Activated naive CD8-positive, alpha-beta T cell (primary cell): ENCODE data around the gene PXDC1.
"Not testable (repeated sequence)": the region's sequence is repeated elsewhere in the genome, so short reads cannot be mapped to it uniquely, and the experiment has no call there.

Experiments
- H3K27ac Mint-ChIP-seq: one replicate; pipeline ENCODE4 v1.8.0; 2021; ENCODE audit warnings: mixed read lengths
- H3K27me3 Mint-ChIP-seq: one replicate; pipeline ENCODE4 v1.8.0; 2021; ENCODE audit warnings: mixed read lengths
- H3K36me3 Mint-ChIP-seq: one replicate; pipeline ENCODE4 v1.8.0; 2021; ENCODE audit warnings: mixed read lengths
- H3K4me1 Mint-ChIP-seq: one replicate; pipeline ENCODE4 v1.8.0; 2021; ENCODE audit warnings: low read depth, mixed read lengths
- H3K4me3 Mint-ChIP-seq: one replicate; pipeline ENCODE4 v1.8.0; 2021; ENCODE audit warnings: mild to moderate bottlenecking, mixed read lengths
- H3K9me3 Mint-ChIP-seq: one replicate; pipeline ENCODE4 v1.8.0; 2021; ENCODE audit warnings: low read depth, mixed read lengths

PXDC1 gene

GRCh38 chr6:3758842-3759144, 7.3 kb upstream of the PXDC1 start:
- H3K4me3 Mint-ChIP-seq, result no peak overlapping the region
- H3K4me1 Mint-ChIP-seq, result no peaks in the 10 kb centered on the region
- H3K36me3 Mint-ChIP-seq, result peaks cover 2% of the 10 kb centered on the region
- no peaks in the 10 kb centered on the region for H3K9me3 Mint-ChIP-seq
- no peak overlapping the region for H3K27ac Mint-ChIP-seq
- peaks cover 2% of the 10 kb centered on the region for H3K27me3 Mint-ChIP-seq

- not testable (repeated sequence) for H3K27me3 Mint-ChIP-seq, H3K27ac Mint-ChIP-seq, H3K9me3 Mint-ChIP-seq, H3K4me1 Mint-ChIP-seq, H3K36me3 Mint-ChIP-seq, H3K4me3 Mint-ChIP-seq
Measured at GRCh38 chr6:3757998-3758841, 6.7 kb upstream of the PXDC1 start.

- no peak overlapping the region for H3K27ac Mint-ChIP-seq
Measured at GRCh38 chr6:3757241-3757641, 5.7 kb upstream of the PXDC1 start.

GRCh38 chr6:3756546-3756945, 5.0 kb upstream of the PXDC1 start:
- Mint-ChIP-seq H3K27me3 (peaks cover 11% of the 10 kb centered on the region), H3K4me1 (peaks cover 3% of the 10 kb centered on the region), H3K4me3 (no peak overlapping the region), H3K27ac (no peak overlapping the region), H3K9me3 (no peaks in the 10 kb centered on the region), H3K36me3 (no peaks in the 10 kb centered on the region)

More at GRCh38 chr6:3757241-3757641, 5.7 kb upstream of the PXDC1 start:
- peaks cover 11% of the 10 kb centered on the region for H3K27me3 Mint-ChIP-seq
- no peak overlapping the region for H3K4me3 Mint-ChIP-seq
- no peaks in the 10 kb centered on the region for H3K9me3 Mint-ChIP-seq
- H3K4me1 Mint-ChIP-seq, result peaks cover 3% of the 10 kb centered on the region
- peaks cover 2% of the 10 kb centered on the region for H3K36me3 Mint-ChIP-seq

- Mint-ChIP-seq H3K27ac (no peak overlapping the region), H3K9me3 (no peaks in the 10 kb centered on the region), H3K4me1 (peaks cover 3% of the 10 kb centered on the region), H3K36me3 (no peaks in the 10 kb centered on the region), H3K4me3 (no peak overlapping the region), H3K27me3 (peaks cover 11% of the 10 kb centered on the region)
Measured at GRCh38 chr6:3755637-3756545, 4.4 kb upstream of the PXDC1 start.

- Mint-ChIP-seq H3K27ac (no peak overlapping the region), H3K27me3 (peaks cover 11% of the 10 kb centered on the region), H3K9me3 (no peaks in the 10 kb centered on the region), H3K4me3 (no peak overlapping the region), H3K36me3 (no peaks in the 10 kb centered on the region), H3K4me1 (peaks cover 6% of the 10 kb centered on the region)
Measured at GRCh38 chr6:3754776-3755175, 3.3 kb upstream of the PXDC1 start.

- H3K9me3 Mint-ChIP-seq, H3K4me1 Mint-ChIP-seq, H3K27ac Mint-ChIP-seq, H3K4me3 Mint-ChIP-seq, H3K36me3 Mint-ChIP-seq: not testable (repeated sequence)
- H3K27me3 Mint-ChIP-seq, result peaks cover 16% of the 10 kb centered on the region
Measured at GRCh38 chr6:3754032-3754725, 2.7 kb upstream of the PXDC1 start.

GRCh38 chr6:3753228-3753835, 1.8 kb upstream of the PXDC1 start:
- Mint-ChIP-seq H3K27ac (no peak overlapping the region), H3K27me3 (peaks cover 18% of the 10 kb centered on the region), H3K4me1 (peaks cover 6% of the 10 kb centered on the region), H3K4me3 (peak overlapping the region; percentile 81), H3K9me3 (no peaks in the 10 kb centered on the region), H3K36me3 (no peaks in the 10 kb centered on the region)

GRCh38 chr6:3752531-3753227, 1.2 kb upstream of the PXDC1 start:
- Mint-ChIP-seq H3K27ac (no peak overlapping the region), H3K36me3 (no peaks in the 10 kb centered on the region), H3K9me3 (no peaks in the 10 kb centered on the region), H3K4me1 (peaks cover 6% of the 10 kb centered on the region), H3K4me3 (peak overlapping the region; percentile 81), H3K27me3 (peaks cover 20% of the 10 kb centered on the region)

- peak overlapping the region; percentile 63 for H3K4me3 Mint-ChIP-seq
- H3K27ac Mint-ChIP-seq, result no peak overlapping the region
- peaks cover 21% of the 10 kb centered on the region for H3K27me3 Mint-ChIP-seq
- peaks cover 6% of the 10 kb centered on the region for H3K4me1 Mint-ChIP-seq
- no peaks in the 10 kb centered on the region for H3K36me3 Mint-ChIP-seq
- H3K9me3 Mint-ChIP-seq, result no peaks in the 10 kb centered on the region
Measured at GRCh38 chr6:3751730-3752530, 417 bp upstream of the PXDC1 start.

GRCh38 chr6:3750317-3751076, 1.0 kb downstream of the PXDC1 start:
- Mint-ChIP-seq H3K27ac (no peak overlapping the region), H3K4me3 (peak overlapping the region; percentile 74), H3K36me3 (no peaks in the 10 kb centered on the region), H3K27me3 (peaks cover 19% of the 10 kb centered on the region), H3K9me3 (no peaks in the 10 kb centered on the region), H3K4me1 (peaks cover 8% of the 10 kb centered on the region)

GRCh38 chr6:3749977-3750316, 1.6 kb downstream of the PXDC1 start:
- H3K27me3 Mint-ChIP-seq, result peaks cover 19% of the 10 kb centered on the region

More at GRCh38 chr6:3749977-3750316, 1.6 kb downstream of the PXDC1 start:
- peak overlapping the region; percentile 74 for H3K4me3 Mint-ChIP-seq
- H3K36me3 Mint-ChIP-seq, result no peaks in the 10 kb centered on the region
- H3K4me1 Mint-ChIP-seq, result peaks cover 8% of the 10 kb centered on the region
- no peaks in the 10 kb centered on the region for H3K9me3 Mint-ChIP-seq
- H3K27ac Mint-ChIP-seq, result no peak overlapping the region
